Activated CD8-positive, alpha-beta memory T cell treated with anti-CD3 and anti-CD28 coated beads, Interleukin-2, amount 10 ng/mL, durations not matched to agents 7 days and 5 days (primary cell): ENCODE data around the gene MYO15A. TPM values are rescaled to one million over a fixed set of nuclear protein-coding genes. Genes with fewer than 3 reads are reported as not detected.
"Not testable (repeated sequence)": the region's sequence is repeated elsewhere in the genome, so short reads cannot be mapped to it uniquely, and the experiment has no call there.

Experiments
- ATAC-seq: fragments of 150-1000 bp; cut with Tn5 transposase; one replicate; pipeline ENCODE4 v1.10.0; 2021; ENCODE audit warnings: moderate library complexity
- CTCF ChIA-PET: fragments of 350-600 bp; sonication (Branson Sonifier 250); formaldehyde crosslinking; loops from one replicate; lab custom pipeline; 2021; ENCODE audit warnings: antibody characterized with exemption; lab: Charles Lee
- DNase-seq: peaks from one replicate; pipeline ENCODE4 v3.0.0-alpha.2; 2020
- H3K27ac Mint-ChIP-seq: one replicate; pipeline ENCODE4 v1.8.0; 2021; ENCODE audit warnings: mild to moderate bottlenecking, mixed read lengths
- H3K27me3 Mint-ChIP-seq: one replicate; pipeline ENCODE4 v1.8.0; 2021; ENCODE audit warnings: mixed read lengths
- H3K36me3 Mint-ChIP-seq: one replicate; pipeline ENCODE4 v1.8.0; 2021; ENCODE audit warnings: mild to moderate bottlenecking, mixed read lengths
- H3K4me1 Mint-ChIP-seq: one replicate; pipeline ENCODE4 v1.8.0; 2021; ENCODE audit warnings: mixed read lengths
- H3K4me3 Mint-ChIP-seq: one replicate; pipeline ENCODE4 v1.8.0; 2021; ENCODE audit warnings: mild to moderate bottlenecking, moderate library complexity, mixed read lengths
- H3K9me3 Mint-ChIP-seq: one replicate; pipeline ENCODE4 v1.8.0; 2022; ENCODE audit warnings: low read depth, mixed read lengths
- total RNA-seq, 2 experiments: library from RNA; stranded (reverse); gene quantifications; one replicate each; pipeline ENCODE4 v1.2.3, GENCODE V29; 2021

The MYO15A gene
- total RNA-seq, 2 experiments from 2014 or later: 0.82 to 1.2 TPM

- H3K9me3 Mint-ChIP-seq, ATAC-seq, DNase-seq, H3K4me1 Mint-ChIP-seq, H3K27ac Mint-ChIP-seq, H3K4me3 Mint-ChIP-seq, H3K27me3 Mint-ChIP-seq, H3K36me3 Mint-ChIP-seq: not testable (repeated sequence)
- CTCF ChIA-PET: interaction anchor here (0.8 to 1.6 kb wide), 9 partner anchors 24 to 232 kb away, joined by 3 to 4 read pairs (median 3); no protein-coding TSS in a partner anchor
These were observed 108.3 kb downstream of the MYO15A start for GRCh38 chr17:18216906-18217305.

- Mint-ChIP-seq H3K27me3 (no peaks in the 10 kb centered on the region), H3K4me3 (no peak overlapping the region), H3K36me3 (no peaks in the 10 kb centered on the region), H3K4me1 (peaks cover 6% of the 10 kb centered on the region), H3K9me3 (no peaks in the 10 kb centered on the region), H3K27ac (no peak overlapping the region)
- DNase-seq: peak; percentile 84
- CTCF ChIA-PET: interaction anchor here (0.6 to 1.3 kb wide), 13 partner anchors 10 to 232 kb away, joined by 3 to 5 read pairs (median 3); no protein-coding TSS in a partner anchor
- peak; percentile 86 for ATAC-seq
These were observed 109.0 kb downstream of the MYO15A start for GRCh38 chr17:18217412-18218015.

DNA sequence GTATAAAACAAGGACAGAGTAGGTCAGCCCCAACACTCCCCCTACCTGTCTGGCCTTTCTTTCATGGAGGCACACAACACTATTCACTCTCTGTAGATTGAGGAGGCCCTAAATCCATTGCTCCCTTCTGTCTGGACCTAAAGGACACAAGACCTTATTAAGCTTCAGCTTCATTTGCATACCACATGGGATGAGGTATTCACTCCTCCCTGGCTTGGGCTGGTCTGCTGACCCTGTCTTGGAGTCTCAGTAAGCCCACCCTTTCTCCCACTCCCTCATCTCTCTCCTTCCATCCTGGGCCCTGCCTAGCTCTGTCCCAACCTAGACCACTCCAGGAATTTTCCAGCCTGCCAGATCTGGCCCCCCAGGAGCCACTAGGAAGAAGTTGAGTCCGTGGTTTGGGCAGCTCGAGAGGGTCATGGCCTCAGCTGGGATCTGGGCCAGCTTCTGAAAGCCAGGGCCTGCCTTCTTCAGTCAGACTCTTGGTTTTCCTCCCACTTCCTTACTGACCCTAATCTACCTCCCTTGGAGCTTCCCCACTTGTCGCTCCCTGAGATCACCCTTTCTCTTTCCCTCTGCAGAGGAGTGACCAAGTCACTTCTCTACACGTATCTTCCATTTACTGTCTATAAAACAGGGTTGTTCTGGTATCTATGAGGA, 110.3 kb downstream of the MYO15A start:
- no peak overlapping the region for H3K27ac Mint-ChIP-seq
- CTCF ChIA-PET: interaction anchor here (0.9 to 1.3 kb wide), 2 partner anchors 8 to 21 kb away, joined by 3 to 5 read pairs; no protein-coding TSS in a partner anchor

GRCh38 chr17:18224053-18224386, 115.5 kb downstream of the MYO15A start:
- no peak overlapping the region for H3K4me3 Mint-ChIP-seq

More for the DNA sequence above, 110.3 kb downstream of the MYO15A start:
- H3K9me3 Mint-ChIP-seq: no peaks in the 10 kb centered on the region
- H3K4me1 Mint-ChIP-seq: peaks cover 6% of the 10 kb centered on the region
- no peak for DNase-seq
- H3K4me3 Mint-ChIP-seq: no peak overlapping the region
- H3K36me3 Mint-ChIP-seq: no peaks in the 10 kb centered on the region
- no peaks in the 10 kb centered on the region for H3K27me3 Mint-ChIP-seq
- no peak for ATAC-seq

DNA sequence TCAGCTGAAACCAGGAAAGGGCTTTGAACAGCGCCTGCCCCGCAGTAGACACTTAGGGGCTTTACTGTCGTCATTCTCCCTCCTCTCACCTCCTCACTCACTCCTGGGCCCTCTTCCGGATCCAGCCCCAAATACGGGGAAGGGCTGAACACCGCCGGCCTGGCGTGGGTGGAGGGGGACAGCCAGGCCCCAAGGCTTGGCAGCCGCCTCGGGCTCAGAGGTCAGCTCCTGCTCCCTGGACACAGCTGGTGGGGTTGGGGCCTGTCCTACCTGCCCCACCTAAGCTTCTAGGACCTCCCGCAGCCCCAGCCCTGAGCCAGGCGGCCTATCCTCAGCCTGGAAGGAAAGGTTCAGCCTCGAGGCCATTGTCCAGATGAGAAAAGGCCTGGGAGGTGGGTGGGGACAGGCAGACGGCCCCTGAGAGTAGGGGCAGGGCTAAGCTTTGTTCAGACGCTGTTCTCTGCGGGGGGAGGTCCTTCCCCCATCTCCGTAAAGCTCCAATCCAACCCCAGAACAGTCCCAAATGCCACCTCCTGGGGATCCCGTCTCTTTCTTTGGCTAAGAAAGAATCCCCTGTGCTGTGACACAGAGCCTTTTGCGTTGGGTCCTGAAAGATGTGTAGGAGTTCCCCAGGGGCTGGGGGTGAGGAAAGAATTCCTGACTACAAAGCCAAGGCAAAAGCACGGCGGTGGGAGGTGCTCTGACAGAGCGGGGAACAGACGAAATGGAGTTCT, 116.0 kb downstream of the MYO15A start:
- DNase-seq: no peak
- Mint-ChIP-seq H3K9me3 (no peaks in the 10 kb centered on the region), H3K27me3 (no peaks in the 10 kb centered on the region), H3K27ac (peak overlapping the region; percentile 52), H3K4me3 (peak overlapping the region; percentile 68), H3K36me3 (peaks cover 2% of the 10 kb centered on the region), H3K4me1 (peaks cover 25% of the 10 kb centered on the region)
- CTCF ChIA-PET: interaction anchor here (1.1 to 1.2 kb wide), 3 partner anchors 9 to 84 kb away, joined by 3 to 5 read pairs (median 3); no protein-coding TSS in a partner anchor
- ATAC-seq: no peak

More at GRCh38 chr17:18224053-18224386, 115.5 kb downstream of the MYO15A start:
- ATAC-seq (no peak), DNase-seq (no peak)
- no peak overlapping the region for H3K27ac Mint-ChIP-seq
- no peaks in the 10 kb centered on the region for H3K27me3 Mint-ChIP-seq
- CTCF ChIA-PET: interaction anchor here (1.1 to 1.2 kb wide), 2 partner anchors 8 to 84 kb away, joined by 3 to 5 read pairs; no protein-coding TSS in a partner anchor
- peaks cover 2% of the 10 kb centered on the region for H3K36me3 Mint-ChIP-seq
- no peaks in the 10 kb centered on the region for H3K9me3 Mint-ChIP-seq
- peaks cover 25% of the 10 kb centered on the region for H3K4me1 Mint-ChIP-seq

GRCh38 chr17:18225121-18225641, 116.6 kb downstream of the MYO15A start, which contains the start of gene LLGL1:
LLGL1 (plus strand) TSS chr17:18225635; CDS start chr17:18225683, 48 bp downstream.
- Mint-ChIP-seq H3K27me3 (no peaks in the 10 kb centered on the region), H3K4me3 (peak within 1 kb of the TSS; percentile 95), H3K9me3 (no peaks in the 10 kb centered on the region), H3K27ac (peak within 1 kb of the TSS; percentile 87), H3K4me1 (peaks cover 25% of the 10 kb centered on the region), H3K36me3 (peaks cover 2% of the 10 kb centered on the region)
- peak; percentile 97 for DNase-seq
- ATAC-seq: peak; percentile 99
- CTCF ChIA-PET: interaction anchor here (1.1 kb wide), 1 partner anchor 22 kb away, joined by 3 read pairs; no protein-coding TSS in a partner anchor

DNA sequence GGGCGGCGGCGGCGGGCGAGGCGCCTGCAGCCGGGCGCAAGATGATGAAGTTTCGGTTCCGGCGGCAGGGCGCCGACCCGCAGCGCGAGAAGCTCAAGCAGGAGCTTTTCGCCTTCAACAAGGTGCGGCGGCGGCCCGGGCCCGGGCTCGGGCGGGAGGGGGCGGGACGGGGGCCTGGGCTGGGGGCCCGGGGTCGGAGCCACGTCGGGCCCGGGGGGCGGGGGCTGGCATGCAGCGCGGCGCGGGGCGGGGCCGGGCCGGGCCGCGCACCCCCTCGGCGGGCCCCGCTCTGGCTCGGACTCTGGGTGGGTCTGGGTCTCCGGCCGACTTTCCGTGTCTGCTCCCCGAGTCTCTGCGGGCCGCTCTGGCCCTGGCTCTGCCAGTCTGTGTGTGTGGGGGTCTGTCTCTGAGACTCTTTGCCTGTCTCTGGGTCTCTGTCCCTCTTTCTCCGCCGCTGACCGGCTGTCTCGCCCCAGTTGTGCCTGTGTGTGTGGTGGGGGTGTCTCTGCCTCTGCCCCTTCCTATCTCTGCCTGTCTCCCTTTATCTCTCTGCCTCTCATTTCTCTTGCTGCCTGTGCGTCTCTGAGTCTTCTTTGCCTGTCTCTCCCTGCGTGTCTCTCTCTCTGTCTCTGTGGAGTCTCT, 117.2 kb downstream of the MYO15A start:
- CTCF ChIA-PET: interaction anchor here (1.1 kb wide), 1 partner anchor 22 kb away, joined by 3 read pairs; no protein-coding TSS in a partner anchor
- Mint-ChIP-seq H3K27me3 (no peaks in the 10 kb centered on the region), H3K27ac (peak overlapping the region; percentile 87), H3K9me3 (no peaks in the 10 kb centered on the region), H3K4me1 (peaks cover 24% of the 10 kb centered on the region), H3K4me3 (peak overlapping the region; percentile 95), H3K36me3 (peaks cover 2% of the 10 kb centered on the region)
- DNase-seq (no peak), ATAC-seq (peak; percentile 45)

GRCh38 chr17:18226284-18226945, 117.9 kb downstream of the MYO15A start:
- CTCF ChIA-PET: interaction anchor here (1.4 to 1.5 kb wide), 2 partner anchors 8 to 21 kb away, joined by 3 to 5 read pairs; no protein-coding TSS in a partner anchor
- Mint-ChIP-seq H3K9me3 (no peaks in the 10 kb centered on the region), H3K4me3 (peak overlapping the region; percentile 95), H3K4me1 (peaks cover 20% of the 10 kb centered on the region), H3K36me3 (peaks cover 2% of the 10 kb centered on the region), H3K27me3 (no peaks in the 10 kb centered on the region), H3K27ac (peak overlapping the region; percentile 87)
- no peak for DNase-seq
- no peak for ATAC-seq

- Mint-ChIP-seq H3K4me3 (no peak overlapping the region), H3K27me3 (no peaks in the 10 kb centered on the region), H3K36me3 (peaks cover 2% of the 10 kb centered on the region), H3K27ac (no peak overlapping the region), H3K4me1 (peaks cover 19% of the 10 kb centered on the region), H3K9me3 (no peaks in the 10 kb centered on the region)
- CTCF ChIA-PET: interaction anchor here (1.4 to 1.5 kb wide), 2 partner anchors 10 to 20 kb away, joined by 3 to 5 read pairs; no protein-coding TSS in a partner anchor
- no peak for DNase-seq
- ATAC-seq: no peak
These were observed 119.1 kb downstream of the MYO15A start for GRCh38 chr17:18227635-18228034.

DNA sequence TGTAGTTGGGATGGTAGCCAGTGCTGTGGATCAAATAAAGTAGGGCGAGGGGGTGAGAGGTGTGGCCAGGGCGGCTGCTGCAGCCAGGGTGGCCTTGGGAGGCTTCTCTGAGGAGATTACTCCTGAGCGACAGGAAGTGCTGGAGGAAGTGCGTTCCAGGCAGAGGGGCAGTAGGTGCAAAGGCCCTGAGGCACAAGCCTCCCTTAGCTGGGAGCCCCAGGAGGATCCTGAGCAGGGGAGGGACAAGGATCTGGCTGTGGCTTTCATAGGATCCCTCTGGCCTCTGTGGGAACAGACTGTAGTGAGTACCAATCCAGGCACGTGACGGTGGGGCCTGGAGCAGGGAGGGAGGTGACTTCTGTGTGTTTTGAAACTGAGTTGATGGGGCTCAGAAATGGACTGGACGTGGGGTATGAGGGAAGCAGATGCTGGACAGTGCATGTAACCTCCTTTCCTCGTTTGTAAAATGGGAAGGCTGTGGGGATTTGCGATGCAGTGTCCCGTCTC, 119.7 kb downstream of the MYO15A start:
- peaks cover 2% of the 10 kb centered on the region for H3K36me3 Mint-ChIP-seq
- H3K27me3 Mint-ChIP-seq: no peaks in the 10 kb centered on the region
- H3K9me3 Mint-ChIP-seq: no peaks in the 10 kb centered on the region
- ATAC-seq (no peak), DNase-seq (no peak)
- CTCF ChIA-PET: no interaction called here
- H3K4me1 Mint-ChIP-seq: peaks cover 19% of the 10 kb centered on the region
- H3K27ac Mint-ChIP-seq: no peak overlapping the region
- no peak overlapping the region for H3K4me3 Mint-ChIP-seq

DNA sequence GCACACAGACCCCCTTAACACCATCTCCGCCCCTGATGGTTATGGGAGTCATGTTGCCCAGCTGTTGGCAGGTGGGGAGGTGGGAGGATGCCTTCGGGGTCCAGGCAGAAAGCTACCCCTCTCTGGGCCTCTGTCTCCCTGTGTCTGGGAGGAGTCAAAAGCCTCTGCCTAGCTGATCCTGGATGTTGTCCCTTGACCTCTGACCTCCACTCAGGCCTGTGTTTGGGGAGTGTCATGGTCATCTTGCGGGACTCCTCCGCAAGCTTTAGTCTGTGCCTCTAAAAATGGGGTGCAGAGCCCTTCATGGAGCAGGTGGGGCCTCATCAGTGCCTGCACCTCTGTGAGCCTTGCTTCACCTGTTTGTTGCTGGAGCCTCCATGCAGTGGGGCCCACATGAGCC, 120.7 kb downstream of the MYO15A start:
- Mint-ChIP-seq H3K4me3 (no peak overlapping the region), H3K27ac (no peak overlapping the region), H3K36me3 (peaks cover 2% of the 10 kb centered on the region), H3K9me3 (no peaks in the 10 kb centered on the region), H3K4me1 (peaks cover 19% of the 10 kb centered on the region), H3K27me3 (no peaks in the 10 kb centered on the region)
- ATAC-seq (no peak), DNase-seq (no peak)
- CTCF ChIA-PET: no interaction called here
